ENCODE measurements around the gene CDH4.

- TF ChIP-seq POLR2A (IDR thresholded peaks at IDR 0.05; ENCODE audit: low read length) (no peak), GATA1 (IDR thresholded peaks at IDR 0.05; ENCODE audit: low read depth, low read length) (no peak)
These were observed 27.6 kb downstream of the CDH4 start for GRCh38 chr20:61279621-61280150.
